ENCODE data around the gene KIAA1614. TPM values are rescaled to one million over a fixed set of nuclear protein-coding genes. Genes with fewer than 3 reads are reported as not detected.

The KIAA1614 gene
- total RNA-seq, 1 experiment from 2014 or later: 3.3 TPM

DNA sequence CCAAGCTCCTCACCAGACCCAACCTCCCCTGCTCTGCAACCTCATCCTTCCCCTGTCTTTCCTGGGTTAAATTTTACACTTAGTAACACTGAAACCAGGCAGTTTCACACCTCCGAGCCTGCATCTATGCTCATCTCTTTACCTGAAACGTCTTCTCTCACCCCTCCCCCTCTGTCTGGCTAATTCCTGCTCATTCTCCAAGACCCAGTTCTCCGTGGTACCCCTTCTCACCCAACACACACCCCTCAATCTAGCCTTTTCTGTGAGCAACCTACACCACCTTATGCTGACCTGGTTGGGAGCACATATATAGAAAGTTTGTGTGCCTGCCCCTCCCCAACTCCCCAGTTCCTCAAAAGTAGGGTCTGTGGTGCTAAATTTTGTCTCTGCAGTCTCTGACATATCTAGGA is 3.7 kb upstream of the KIAA1614 start:
- H3K36me3 Mint-ChIP-seq: no peaks in the 10 kb centered on the region
- POLR2A ChIA-PET: no interaction called here
- no peak overlapping the region for H3K4me3 Mint-ChIP-seq
- no peaks in the 10 kb centered on the region for H3K9me3 Mint-ChIP-seq
- no peak overlapping the region for H3K27ac Mint-ChIP-seq
- CTCF ChIA-PET: no interaction called here
- ATAC-seq (no peak), DNase-seq (ENCODE audit: low spot score) (no peak)
- peaks cover 28% of the 10 kb centered on the region for H3K27me3 Mint-ChIP-seq (ENCODE audit: low read depth)
- TF ChIP-seq IRF2 (CRISPR knock-in tag; IDR thresholded peaks at IDR 0.05; ENCODE audit: borderline replicate concordance, low read depth) (no peak), CBFB (CRISPR knock-in tag; IDR thresholded peaks at IDR 0.05; ENCODE audit: low read depth) (no peak), EMX1 (CRISPR knock-in tag; IDR thresholded peaks at IDR 0.05) (no peak), ATF1 (CRISPR knock-in tag; IDR thresholded peaks at IDR 0.05) (no peak)
- H3K4me1 Mint-ChIP-seq: peaks cover 31% of the 10 kb centered on the region

GRCh38 chr1:180909462-180909976 is 3.2 kb upstream of the KIAA1614 start:
- DNase-seq (ENCODE audit: low spot score) (no peak), ATAC-seq (no peak)
- CTCF ChIA-PET: no interaction called here
- Mint-ChIP-seq H3K4me3 (no peak overlapping the region), H3K9me3 (no peaks in the 10 kb centered on the region), H3K27ac (no peak overlapping the region), H3K27me3 (ENCODE audit: low read depth) (peaks cover 33% of the 10 kb centered on the region), H3K4me1 (peaks cover 32% of the 10 kb centered on the region), H3K36me3 (no peaks in the 10 kb centered on the region)
- POLR2A ChIA-PET: no interaction called here
- no peak for TF ChIP-seq ZNF281 (CRISPR knock-in tag; IDR thresholded peaks at IDR 0.05)
- no peak for TF ChIP-seq USF2 (CRISPR knock-in tag; IDR thresholded peaks at IDR 0.05)
- no peak for TF ChIP-seq NFE2L1 (CRISPR knock-in tag; IDR thresholded peaks at IDR 0.05)
- TF ChIP-seq ZBTB43 (CRISPR knock-in tag; IDR thresholded peaks at IDR 0.05): no peak
- no peak for TF ChIP-seq ZNF423 (CRISPR knock-in tag; IDR thresholded peaks at IDR 0.05)
- no peak for TF ChIP-seq CBFB (CRISPR knock-in tag; IDR thresholded peaks at IDR 0.05; ENCODE audit: low read depth)
- TF ChIP-seq E2F1 (CRISPR knock-in tag; IDR thresholded peaks at IDR 0.05): no peak
- no peak for TF ChIP-seq JAZF1 (CRISPR knock-in tag; IDR thresholded peaks at IDR 0.05)
- no peak for TF ChIP-seq PRRX2 (CRISPR knock-in tag; IDR thresholded peaks at IDR 0.05)
- no peak for TF ChIP-seq ZNF232 (CRISPR knock-in tag; IDR thresholded peaks at IDR 0.05)
- TF ChIP-seq TCF7 (CRISPR knock-in tag; IDR thresholded peaks at IDR 0.05; ENCODE audit: low read depth): no peak
- no peak for TF ChIP-seq GTF2I (CRISPR knock-in tag; conservative IDR thresholded peaks at IDR 0.05)
- no peak for TF ChIP-seq AR (CRISPR knock-in tag; IDR thresholded peaks at IDR 0.05)
- no peak for TF ChIP-seq ZNF396 (CRISPR knock-in tag; IDR thresholded peaks at IDR 0.05; ENCODE audit: borderline replicate concordance)
- no peak for TF ChIP-seq ZSCAN18 (CRISPR knock-in tag; IDR thresholded peaks at IDR 0.05)
- TF ChIP-seq, protein P1, sequence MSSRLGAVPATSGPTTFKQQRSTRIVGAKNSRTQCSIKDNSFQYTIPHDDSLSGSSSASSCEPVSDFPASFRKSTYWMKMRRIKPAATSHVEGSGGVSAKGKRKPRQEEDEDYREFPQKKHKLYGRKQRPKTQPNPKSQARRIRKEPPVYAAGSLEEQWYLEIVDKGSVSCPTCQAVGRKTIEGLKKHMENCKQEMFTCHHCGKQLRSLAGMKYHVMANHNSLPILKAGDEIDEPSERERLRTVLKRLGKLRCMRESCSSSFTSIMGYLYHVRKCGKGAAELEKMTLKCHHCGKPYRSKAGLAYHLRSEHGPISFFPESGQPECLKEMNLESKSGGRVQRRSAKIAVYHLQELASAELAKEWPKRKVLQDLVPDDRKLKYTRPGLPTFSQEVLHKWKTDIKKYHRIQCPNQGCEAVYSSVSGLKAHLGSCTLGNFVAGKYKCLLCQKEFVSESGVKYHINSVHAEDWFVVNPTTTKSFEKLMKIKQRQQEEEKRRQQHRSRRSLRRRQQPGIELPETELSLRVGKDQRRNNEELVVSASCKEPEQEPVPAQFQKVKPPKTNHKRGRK (CRISPR knock-in tag; IDR thresholded peaks at IDR 0.05; ENCODE audit: borderline replicate concordance): no peak
- TF ChIP-seq JUN (CRISPR knock-in tag; IDR thresholded peaks at IDR 0.05): no peak
- TF ChIP-seq ERG (CRISPR knock-in tag; IDR thresholded peaks at IDR 0.05): no peak
- no peak for TF ChIP-seq ZNF219 (CRISPR knock-in tag; IDR thresholded peaks at IDR 0.05; ENCODE audit: borderline replicate concordance)
